Stimulated activated CD4-positive, alpha-beta T cell treated with anti-CD3 and anti-CD28 coated beads, Interleukin-15, amount 100 ng/mL, for 1 hour (primary cell): ENCODE data around the gene CDON.

Experiments used
- DNase-seq, 2 donors: peaks; one replicate each; pipeline ENCODE4 v3.0.0-alpha.2; 2020; ENCODE audit warnings: low read depth in 1 of 2, low spot score in 1 of 2

CDON gene

GRCh38 chr11:125957618-125958332, 104.9 kb downstream of the CDON start:
- no peak for DNase-seq

- DNase-seq: no peak
These were observed 106.1 kb downstream of the CDON start for GRCh38 chr11:125956391-125957134.

- DNase-seq: no peak
These were observed 106.8 kb downstream of the CDON start for GRCh38 chr11:125955856-125956255.

GRCh38 chr11:125954945-125955640, 107.6 kb downstream of the CDON start:
- no peak for DNase-seq

GRCh38 chr11:125954123-125954944, 108.3 kb downstream of the CDON start:
- no peak for DNase-seq

GRCh38 chr11:125953401-125953935, 109.2 kb downstream of the CDON start:
- no peak for DNase-seq

- DNase-seq: no peak
These were observed 109.7 kb downstream of the CDON start for GRCh38 chr11:125952973-125953372.

- no peak for DNase-seq
These were observed 110.1 kb downstream of the CDON start for GRCh38 chr11:125952559-125952958.

GRCh38 chr11:125951731-125952130, 110.9 kb downstream of the CDON start:
- DNase-seq: no peak

- DNase-seq: no peak
These were observed 111.7 kb downstream of the CDON start for GRCh38 chr11:125950696-125951651.

GRCh38 chr11:125950178-125950490, 112.5 kb downstream of the CDON start:
- DNase-seq: no peak

- DNase-seq: no peak
These were observed 113.1 kb downstream of the CDON start for GRCh38 chr11:125949271-125950177.

GRCh38 chr11:125948278-125949051, 114.2 kb downstream of the CDON start:
- no peak for DNase-seq

- DNase-seq: no peak
These were observed 115.0 kb downstream of the CDON start for GRCh38 chr11:125947419-125948277.

- no peak for DNase-seq
These were observed 115.8 kb downstream of the CDON start for GRCh38 chr11:125946712-125947418.

- DNase-seq: no peak
These were observed 116.7 kb downstream of the CDON start, which contains the start of gene VSIG10L2 for GRCh38 chr11:125945797-125946520. TSS of gene VSIG10L2 (plus strand) at chr11:125946044. CDS start at chr11:125946056, 12 bp downstream.
